Liver (tissue), 3 donors: ENCODE data around the gene PIGH.

ENCODE experiments used
- ATF3 ChIP-seq: IDR thresholded peaks from 2 replicates; pipeline ENCODE4 v1.6.1; 2016; ENCODE audit warnings: antibody characterized with exemption
- CTCF ChIP-seq: fragments of 150-350 bp; IDR thresholded peaks from 2 replicates; pipeline ENCODE4 v1.5.1; 2017; ENCODE audit warnings: improper control_type of control experiment, low read depth, low read length; ENCODE audit not compliant: missing input control
- FOXA1 ChIP-seq: IDR thresholded peaks from 2 replicates; pipeline ENCODE4 v1.6.1; 2016; ENCODE audit warnings: antibody characterized with exemption
- JUND ChIP-seq, 2 donors: IDR thresholded peaks; 2 replicates each; pipeline ENCODE4 v1.6.1; 2016; ENCODE audit warnings: antibody characterized with exemption in 2 of 2
- MAX ChIP-seq: IDR thresholded peaks from 2 replicates; pipeline ENCODE4 v1.6.1; 2016; ENCODE audit warnings: antibody characterized with exemption
- RAD21 ChIP-seq, 2 donors: IDR thresholded peaks; 2 replicates each; pipeline ENCODE4 v1.6.1; 2016; ENCODE audit warnings: antibody characterized with exemption in 2 of 2, mild to moderate bottlenecking in 2 of 2
- REST ChIP-seq: IDR thresholded peaks from 2 replicates; pipeline ENCODE4 v1.6.1; 2016; ENCODE audit warnings: antibody characterized with exemption, mild to moderate bottlenecking
- SP1 ChIP-seq: IDR thresholded peaks from 2 replicates; pipeline ENCODE4 v1.6.1; 2018; ENCODE audit warnings: antibody characterized with exemption, mild to moderate bottlenecking
- TAF1 ChIP-seq: conservative IDR thresholded peaks from 2 replicates; pipeline ENCODE4 v1.6.1; 2016; ENCODE audit warnings: antibody characterized with exemption, mild to moderate bottlenecking
- YY1 ChIP-seq: IDR thresholded peaks from 2 replicates; pipeline ENCODE4 v1.6.1; 2016; ENCODE audit warnings: antibody characterized with exemption, mild to moderate bottlenecking
- ZBTB33 ChIP-seq: IDR thresholded peaks from 2 replicates; pipeline ENCODE4 v1.6.1; 2016; ENCODE audit warnings: antibody characterized with exemption
- donor health status: healthy.
- donor health status: healthy.

GRCh38 chr14:67630938-67631337 is 30.9 kb upstream of the PIGH start:
- TF ChIP-seq RAD21 (IDR thresholded peaks at IDR 0.05) = no peak
- no peak for TF ChIP-seq TAF1
- no peak for TF ChIP-seq ATF3
- TF ChIP-seq CTCF = no peak
- TF ChIP-seq ZBTB33 = no peak
- TF ChIP-seq SP1 = peak; percentile 41
- no peak for TF ChIP-seq YY1
- TF ChIP-seq JUND (IDR thresholded peaks at IDR 0.05) = no peak
- TF ChIP-seq MAX = no peak
- no peak for TF ChIP-seq REST
- TF ChIP-seq FOXA1 = no peak
